ENCODE data around the gene ARHGEF28. TPM values are rescaled to one million over a fixed set of nuclear protein-coding genes. Genes with fewer than 3 reads are reported as not detected.

ARHGEF28 gene
- total RNA-seq, 4 donors from 2014 or later: 30.9 to 54.7 (median 36.2) TPM

GRCh38 chr5:73938280-73938937 lies 312.4 kb downstream of the ARHGEF28 start:
- TF ChIP-seq CTCF (IDR thresholded peaks at IDR 0.05): no peak
- no peak for TF ChIP-seq POLR2A (IDR thresholded peaks at IDR 0.05)
- no peak overlapping the region for H3K4me3 ChIP-seq (ENCODE audit: low read depth, poor library complexity, severe bottlenecking)
- DNase-seq (ENCODE audit: low spot score in 2 of 2): no peak
- intact Hi-C loops (cut with DNase I; ENCODE audit: low total_unique reads): no loop called here
- WGBS, 2 donors: 50 to 67% methylated on average over 5 of the region's 5 CpGs

GRCh38 chr5:73938938-73939320 lies 312.9 kb downstream of the ARHGEF28 start:
- no peak for DNase-seq (ENCODE audit: low spot score in 2 of 2)
- 64 to 66% methylated on average over 5 of the region's 5 CpGs for WGBS, 2 donors
- TF ChIP-seq CTCF (IDR thresholded peaks at IDR 0.05) (no peak), POLR2A (IDR thresholded peaks at IDR 0.05) (no peak)
- no peak overlapping the region for H3K4me3 ChIP-seq (ENCODE audit: low read depth, poor library complexity, severe bottlenecking)
- intact Hi-C loops (cut with DNase I; ENCODE audit: low total_unique reads): no loop called here

GRCh38 chr5:73939557-73939956 lies 313.6 kb downstream of the ARHGEF28 start:
- intact Hi-C loops (cut with DNase I; ENCODE audit: low total_unique reads): no loop called here
- TF ChIP-seq POLR2A (IDR thresholded peaks at IDR 0.05) (no peak), CTCF (IDR thresholded peaks at IDR 0.05) (no peak)
- H3K4me3 ChIP-seq (ENCODE audit: low read depth, poor library complexity, severe bottlenecking): no peak overlapping the region
- WGBS, 2 donors: 75 to 77% methylated on average over 3 of the region's 3 CpGs
- DNase-seq (ENCODE audit: low spot score in 2 of 2): no peak

- no peak overlapping the region for H3K4me3 ChIP-seq (ENCODE audit: low read depth, poor library complexity, severe bottlenecking)
- no peak for DNase-seq (ENCODE audit: low spot score in 2 of 2)
- intact Hi-C loops (cut with DNase I; ENCODE audit: low total_unique reads): no loop called here
- TF ChIP-seq CTCF (IDR thresholded peaks at IDR 0.05): no peak
- no peak for TF ChIP-seq POLR2A (IDR thresholded peaks at IDR 0.05)
These were observed 314.0 kb downstream of the ARHGEF28 start for GRCh38 chr5:73940026-73940425.

GRCh38 chr5:73940801-73941200 lies 314.8 kb downstream of the ARHGEF28 start:
- intact Hi-C loops (cut with DNase I; ENCODE audit: low total_unique reads): no loop called here
- no peak for TF ChIP-seq CTCF (IDR thresholded peaks at IDR 0.05)
- 72 to 74% methylated on average over 3 of the region's 3 CpGs for WGBS, 2 donors
- DNase-seq (ENCODE audit: low spot score in 2 of 2): no peak
- H3K4me3 ChIP-seq (ENCODE audit: low read depth, poor library complexity, severe bottlenecking): no peak overlapping the region

GRCh38 chr5:73942783-73943182 lies 316.8 kb downstream of the ARHGEF28 start:
- no peak for TF ChIP-seq CTCF (IDR thresholded peaks at IDR 0.05)
- no peak for TF ChIP-seq POLR2A (IDR thresholded peaks at IDR 0.05)
- DNase-seq (ENCODE audit: low spot score in 2 of 2): no peak
- H3K4me3 ChIP-seq (ENCODE audit: low read depth, poor library complexity, severe bottlenecking): no peak overlapping the region
- intact Hi-C loops (cut with DNase I; ENCODE audit: low total_unique reads): no loop called here
- WGBS, 2 donors: 100% methylated on average over 1 of the region's 1 CpG
